Tibial artery (tissue), 4 donors: ENCODE results near the gene S100A14.

Experiments
- DNase-seq, 2 donors: peaks; one replicate each; pipeline ENCODE4 v3.0.0-alpha.2; 2019
- H3K27ac ChIP-seq, 2 donors: fragments of 200-600 bp; sonication (generic) in 1 of 2; 1 replicate in 1 of 2; 2 replicates in 1 of 2; pipeline ENCODE4 v1.5.1; 2018 to 2019; ENCODE audit warnings: mild to moderate bottlenecking in 1 of 2
- H3K27me3 ChIP-seq, 2 donors: fragments of 200-600 bp; sonication (generic) in 1 of 2; one replicate each; pipeline versions ENCODE4 v1.5.1 to v1.6.0; 2016 to 2019
- H3K36me3 ChIP-seq, 3 donors: fragments of 200-600 bp; sonication (generic) in 2 of 3; one replicate each; pipeline ENCODE4 v1.5.1; 2016 to 2019; ENCODE audit warnings: mild to moderate bottlenecking in 2 of 3
- H3K4me1 ChIP-seq, 4 donors: fragments of 200-600 bp; sonication (generic) in 2 of 4; 1 replicate in 3 of 4; 2 replicates in 1 of 4; pipeline ENCODE4 v1.5.1; 2016 to 2019
- H3K4me3 ChIP-seq, 2 donors: fragments of 200-600 bp; sonication (generic) in 1 of 2; 1 replicate in 1 of 2; 2 replicates in 1 of 2; pipeline ENCODE4 v1.5.1; 2018 to 2019; ENCODE audit warnings: mild to moderate bottlenecking in 2 of 2
- H3K9me3 ChIP-seq, 3 donors: fragments of 200-600 bp; sonication (generic) in 1 of 3; one replicate each; pipeline ENCODE4 v1.5.1; 2016 to 2019
- CTCF ChIP-seq, 2 experiments: fragments of 200-600 bp in 1 of 2; fragments of 450-650 bp in 1 of 2; IDR thresholded peaks; one replicate each; pipeline ENCODE4 v1.5.1; 2017 to 2019; ENCODE audit warnings: antibody characterized with exemption in 2 of 2, mild to moderate bottlenecking in 1 of 2, moderate library complexity in 1 of 2
- intact Hi-C: fragments of 100-400 bp; cut with DNase I; formaldehyde crosslinking; loops from one replicate; pipeline ENCODE4 v1.15.0; 2023; ENCODE audit warnings: low total_unique reads

S100A14 gene

GRCh38 chr1:153627715-153628626 is 11.8 kb upstream of the S100A14 start, which contains the start of gene S100A1:
Gene S100A1 (plus strand): TSS chr1:153628434. CDS start chr1:153630522, 2,088 bp downstream.
- Histone ChIP-seq H3K4me3 (peak within 1 kb of the TSS; percentile 56 to 65), H3K4me1 (peaks cover 0 to 64% (median 50%) of the 10 kb centered on the region in 4 donors), H3K36me3 (peaks cover 0 to 6% (median 0%) of the 10 kb centered on the region in 3 donors), H3K27me3 (no peaks in the 10 kb centered on the region), H3K27ac (peak within 1 kb of the TSS; percentile 89 to 92), H3K9me3 (no peaks in the 10 kb centered on the region)
- intact Hi-C loops: no loop called here
- no peak for TF ChIP-seq CTCF (IDR thresholded peaks at IDR 0.05)
- DNase-seq: peak in 1 of 2 donors; percentile 71

- H3K4me3 ChIP-seq: peak within 1 kb of the TSS; percentile 56 to 65
- H3K4me1 ChIP-seq: peaks cover 0 to 63% (median 47%) of the 10 kb centered on the region in 4 donors
- intact Hi-C loops: no loop called here
- TF ChIP-seq CTCF (IDR thresholded peaks at IDR 0.05): peak; percentile 51 to 57
- H3K27me3 ChIP-seq: no peaks in the 10 kb centered on the region
- no peaks in the 10 kb centered on the region for H3K9me3 ChIP-seq
- peak within 1 kb of the TSS; percentile 89 to 92 for H3K27ac ChIP-seq
- H3K36me3 ChIP-seq: peaks cover 0 to 12% (median 3%) of the 10 kb centered on the region in 3 donors
- DNase-seq: peak; percentile 83 to 91
Measured at GRCh38 chr1:153626904-153627714, 11.0 kb upstream of the S100A14 start, which contains the start of gene S100A13. Gene S100A13 (minus strand): TSS chr1:153627505. CDS start chr1:153626472, 1,033 bp downstream.

- H3K9me3 ChIP-seq: no peaks in the 10 kb centered on the region
- H3K4me1 ChIP-seq: peaks cover 0 to 63% (median 47%) of the 10 kb centered on the region in 4 donors
- H3K4me3 ChIP-seq: peak overlapping the region; percentile 56 to 65
- DNase-seq: peak in 1 of 2 donors; percentile 64
- H3K27me3 ChIP-seq: no peaks in the 10 kb centered on the region
- intact Hi-C loops: no loop called here
- no peak for TF ChIP-seq CTCF (IDR thresholded peaks at IDR 0.05)
- peaks cover 0 to 12% (median 3%) of the 10 kb centered on the region in 3 donors for H3K36me3 ChIP-seq
- H3K27ac ChIP-seq: peak overlapping the region; percentile 89 to 92
Measured at GRCh38 chr1:153626477-153626903, 10.4 kb upstream of the S100A14 start.

- H3K4me1 ChIP-seq: peaks cover 0 to 55% (median 42%) of the 10 kb centered on the region in 4 donors
Measured at GRCh38 chr1:153624965-153625611, 9.0 kb upstream of the S100A14 start.

More at GRCh38 chr1:153624965-153625611, 9.0 kb upstream of the S100A14 start:
- Histone ChIP-seq H3K27me3 (no peaks in the 10 kb centered on the region), H3K4me3 (no peak overlapping the region), H3K27ac (peak overlapping the region; percentile 1 to 89), H3K36me3 (peaks cover 5 to 21% (median 8%) of the 10 kb centered on the region in 3 donors), H3K9me3 (no peaks in the 10 kb centered on the region)
- TF ChIP-seq CTCF (IDR thresholded peaks at IDR 0.05): no peak
- DNase-seq: peak in 1 of 2 donors; percentile 45
- intact Hi-C loops: no loop called here
